A673 (cell line): Measurements from ENCODE around the gene NCOA3.

Experiments used
- EZH2 ChIP-seq: fragments of 200-600 bp; sonication (generic); IDR thresholded peaks from 2 replicates; pipeline ENCODE4 v1.6.1; 2017; ENCODE audit warnings: borderline replicate concordance, low read depth, mild to moderate bottlenecking, mixed read lengths, antibody characterized with exemption, low read length; ENCODE audit not compliant: poor library complexity, severe bottlenecking
- TF ChIP-seq, protein P1 (sequence below): fragments of 300-800, 200-600 bp; sonication (generic); conservative IDR thresholded peaks from 2 replicates; pipeline ENCODE4 v1.5.1; 2017; ENCODE audit warnings: low read depth, mild to moderate bottlenecking, antibody characterized with exemption, low read length, moderate library complexity, mixed read lengths

DNA sequence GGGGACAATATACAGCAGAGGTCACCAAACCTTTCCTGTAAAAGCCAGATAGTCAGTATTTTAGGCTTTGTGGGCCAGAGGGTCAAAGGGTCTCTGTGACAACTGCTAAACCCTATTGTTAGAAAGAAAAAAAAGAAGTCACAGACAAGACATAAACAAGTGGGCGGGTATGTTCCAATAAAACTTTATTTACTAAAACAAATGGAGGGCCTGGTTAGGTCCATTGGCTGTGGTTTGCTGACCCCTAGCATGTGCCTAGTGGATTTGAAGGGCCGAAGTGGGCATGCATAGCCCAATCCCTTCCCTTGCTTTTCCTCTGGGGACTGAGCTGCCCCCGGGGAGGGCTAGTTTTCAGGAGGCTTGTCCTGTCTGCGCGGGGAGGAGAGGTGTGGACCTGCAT, 204.7 kb downstream of the NCOA3 start:
- TF ChIP-seq, protein P1, sequence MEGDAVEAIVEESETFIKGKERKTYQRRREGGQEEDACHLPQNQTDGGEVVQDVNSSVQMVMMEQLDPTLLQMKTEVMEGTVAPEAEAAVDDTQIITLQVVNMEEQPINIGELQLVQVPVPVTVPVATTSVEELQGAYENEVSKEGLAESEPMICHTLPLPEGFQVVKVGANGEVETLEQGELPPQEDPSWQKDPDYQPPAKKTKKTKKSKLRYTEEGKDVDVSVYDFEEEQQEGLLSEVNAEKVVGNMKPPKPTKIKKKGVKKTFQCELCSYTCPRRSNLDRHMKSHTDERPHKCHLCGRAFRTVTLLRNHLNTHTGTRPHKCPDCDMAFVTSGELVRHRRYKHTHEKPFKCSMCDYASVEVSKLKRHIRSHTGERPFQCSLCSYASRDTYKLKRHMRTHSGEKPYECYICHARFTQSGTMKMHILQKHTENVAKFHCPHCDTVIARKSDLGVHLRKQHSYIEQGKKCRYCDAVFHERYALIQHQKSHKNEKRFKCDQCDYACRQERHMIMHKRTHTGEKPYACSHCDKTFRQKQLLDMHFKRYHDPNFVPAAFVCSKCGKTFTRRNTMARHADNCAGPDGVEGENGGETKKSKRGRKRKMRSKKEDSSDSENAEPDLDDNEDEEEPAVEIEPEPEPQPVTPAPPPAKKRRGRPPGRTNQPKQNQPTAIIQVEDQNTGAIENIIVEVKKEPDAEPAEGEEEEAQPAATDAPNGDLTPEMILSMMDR = no peak
- no peak for TF ChIP-seq EZH2
